DOHH2 (cell line): ENCODE results near the gene FAAP20.

Source experiments
- CTCF ChIP-seq: fragments of 200-600 bp; sonication (generic); IDR thresholded peaks from one replicate; pipeline ENCODE4 v1.5.1; 2014; ENCODE audit warnings: antibody characterized with exemption, mild to moderate bottlenecking, low read depth, low read length; ENCODE audit not compliant: poor library complexity, severe bottlenecking
- EZH2phosphoT487 ChIP-seq: fragments of 200-600 bp; sonication (generic); IDR thresholded peaks from 2 replicates; pipeline ENCODE4 v1.6.1; 2017; ENCODE audit warnings: borderline replicate concordance, mild to moderate bottlenecking, antibody characterized with exemption, low read length, moderate library complexity, mixed read lengths

GRCh38 chr1:2146836-2147517, 47.6 kb downstream of the FAAP20 start:
- no peak for TF ChIP-seq CTCF
- TF ChIP-seq EZH2phosphoT487, result no peak
